ENCODE measurements around the gene VTI1B.
"Not testable (repeated sequence)": the region's sequence is repeated elsewhere in the genome, so short reads cannot be mapped to it uniquely, and the experiment has no call there.

GRCh38 chr14:67709346-67709745, 34.9 kb upstream of the VTI1B start:
- TF ChIP-seq CTCF (conservative IDR thresholded peaks at IDR 0.05; ENCODE audit: low read depth in 2 of 2); REST (IDR thresholded peaks at IDR 0.05; ENCODE audit: unreplicated experiment); POLR2AphosphoS5 (IDR thresholded peaks at IDR 0.05; ENCODE audit: low read depth): not testable (repeated sequence)
